ENCODE results near the gene IGFBP3. TPM values are rescaled to one million over a fixed set of nuclear protein-coding genes. Genes with fewer than 3 reads are reported as not detected.

The IGFBP3 gene
- total RNA-seq, 4 donors from 2014 or later = 81.4 to 203 (median 90.2) TPM

DNA sequence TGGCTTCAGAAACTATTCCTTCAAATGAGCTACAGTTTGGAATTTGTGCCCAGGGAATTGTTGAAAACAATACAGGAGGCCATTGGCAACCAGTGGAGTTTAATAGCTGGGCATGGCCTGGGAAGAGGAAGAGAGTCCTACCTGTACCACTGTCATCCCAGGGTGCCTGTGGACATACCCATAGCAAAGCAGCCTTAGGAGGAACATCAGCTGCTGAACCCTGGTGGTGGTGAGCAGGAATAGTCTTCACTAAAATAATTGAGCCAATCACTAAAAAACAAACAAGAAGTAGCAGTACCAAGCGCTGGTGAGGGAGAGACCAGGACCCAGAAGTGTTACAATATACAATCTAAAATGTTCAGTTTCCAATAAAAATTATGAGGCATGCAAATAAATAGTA is 18.3 kb downstream of the IGFBP3 start:
- Histone ChIP-seq H3K4me3 (no peak overlapping the region), H3K27ac (no peak overlapping the region), H3K27me3 (no peaks in the 10 kb centered on the region), H3K4me1 (no peaks in the 10 kb centered on the region), H3K36me3 (no peaks in the 10 kb centered on the region), H3K9me3 (no peaks in the 10 kb centered on the region)
- ATAC-seq = no peak
- intact Hi-C loops (cut with DNase I; ENCODE audit: low total_unique reads) = no loop called here
- no peak for DNase-seq
- in situ Hi-C loops (cut with MboI; ENCODE audit: low sequenced_read_pairs in 4 of 4) = no loop called here
- no peak for TF ChIP-seq POLR2A (IDR thresholded peaks at IDR 0.05)
- TF ChIP-seq, protein P1, sequence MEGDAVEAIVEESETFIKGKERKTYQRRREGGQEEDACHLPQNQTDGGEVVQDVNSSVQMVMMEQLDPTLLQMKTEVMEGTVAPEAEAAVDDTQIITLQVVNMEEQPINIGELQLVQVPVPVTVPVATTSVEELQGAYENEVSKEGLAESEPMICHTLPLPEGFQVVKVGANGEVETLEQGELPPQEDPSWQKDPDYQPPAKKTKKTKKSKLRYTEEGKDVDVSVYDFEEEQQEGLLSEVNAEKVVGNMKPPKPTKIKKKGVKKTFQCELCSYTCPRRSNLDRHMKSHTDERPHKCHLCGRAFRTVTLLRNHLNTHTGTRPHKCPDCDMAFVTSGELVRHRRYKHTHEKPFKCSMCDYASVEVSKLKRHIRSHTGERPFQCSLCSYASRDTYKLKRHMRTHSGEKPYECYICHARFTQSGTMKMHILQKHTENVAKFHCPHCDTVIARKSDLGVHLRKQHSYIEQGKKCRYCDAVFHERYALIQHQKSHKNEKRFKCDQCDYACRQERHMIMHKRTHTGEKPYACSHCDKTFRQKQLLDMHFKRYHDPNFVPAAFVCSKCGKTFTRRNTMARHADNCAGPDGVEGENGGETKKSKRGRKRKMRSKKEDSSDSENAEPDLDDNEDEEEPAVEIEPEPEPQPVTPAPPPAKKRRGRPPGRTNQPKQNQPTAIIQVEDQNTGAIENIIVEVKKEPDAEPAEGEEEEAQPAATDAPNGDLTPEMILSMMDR (IDR thresholded peaks at IDR 0.05 in 4 of 5, conservative IDR thresholded peaks at IDR 0.05 in 1 of 5) = no peak

DNA sequence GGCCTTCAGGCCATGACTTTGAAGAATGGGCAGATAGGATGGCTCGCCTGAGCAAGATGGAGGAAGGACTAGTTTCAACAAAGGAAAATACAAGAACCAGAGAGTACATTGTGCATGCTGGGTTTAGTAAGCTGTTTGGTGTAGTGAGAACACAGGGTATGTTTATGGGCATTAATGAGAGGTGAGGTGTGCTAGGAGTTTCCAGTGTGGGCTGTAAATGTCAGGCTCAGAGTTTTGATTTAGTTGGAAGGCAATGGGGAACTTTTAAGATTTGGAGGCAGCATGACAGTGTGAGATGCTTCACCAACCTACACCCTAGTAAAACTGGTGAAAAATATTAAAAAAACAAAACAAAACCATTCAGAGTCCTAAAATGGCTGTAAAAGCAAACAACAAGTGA is 19.5 kb downstream of the IGFBP3 start:
- Histone ChIP-seq H3K36me3 (no peaks in the 10 kb centered on the region), H3K27ac (no peak overlapping the region), H3K4me3 (no peak overlapping the region), H3K9me3 (no peaks in the 10 kb centered on the region), H3K27me3 (no peaks in the 10 kb centered on the region), H3K4me1 (no peaks in the 10 kb centered on the region)
- intact Hi-C loops (cut with DNase I; ENCODE audit: low total_unique reads) (no loop called here), in situ Hi-C loops (cut with MboI; ENCODE audit: low sequenced_read_pairs in 4 of 4) (no loop called here)
- DNase-seq (no peak), ATAC-seq (no peak)
- TF ChIP-seq, protein P1 (IDR thresholded peaks at IDR 0.05 in 4 of 5, conservative IDR thresholded peaks at IDR 0.05 in 1 of 5) = no peak
- no peak for TF ChIP-seq POLR2A (IDR thresholded peaks at IDR 0.05)

DNA sequence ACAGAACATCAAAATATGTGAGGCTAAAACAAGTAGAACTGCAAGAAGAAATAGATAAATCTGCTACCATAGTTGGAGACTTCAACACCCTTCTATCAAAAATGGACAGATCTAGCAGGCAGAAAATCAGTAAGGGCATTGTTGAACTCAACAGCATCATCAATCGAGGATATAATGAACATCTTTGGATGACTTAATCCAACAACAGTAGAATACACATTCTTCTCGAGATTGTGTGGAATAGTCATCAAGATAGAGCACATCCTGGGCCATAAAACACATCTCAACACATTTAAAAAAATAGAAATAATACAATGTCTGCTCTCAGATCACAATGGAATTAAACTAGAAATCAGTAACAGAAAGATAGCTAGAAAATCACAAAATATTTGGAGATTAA is 22.9 kb downstream of the IGFBP3 start:
- Histone ChIP-seq H3K4me1 (no peaks in the 10 kb centered on the region), H3K4me3 (no peak overlapping the region), H3K36me3 (no peaks in the 10 kb centered on the region), H3K27ac (no peak overlapping the region), H3K27me3 (no peaks in the 10 kb centered on the region), H3K9me3 (no peaks in the 10 kb centered on the region)
- intact Hi-C loops (cut with DNase I; ENCODE audit: low total_unique reads) (no loop called here), in situ Hi-C loops (cut with MboI; ENCODE audit: low sequenced_read_pairs in 4 of 4) (no loop called here)
- ATAC-seq (no peak), DNase-seq (no peak)
- TF ChIP-seq POLR2A (IDR thresholded peaks at IDR 0.05) = no peak
- TF ChIP-seq, protein P1 (IDR thresholded peaks at IDR 0.05 in 4 of 5, conservative IDR thresholded peaks at IDR 0.05 in 1 of 5) = no peak

DNA sequence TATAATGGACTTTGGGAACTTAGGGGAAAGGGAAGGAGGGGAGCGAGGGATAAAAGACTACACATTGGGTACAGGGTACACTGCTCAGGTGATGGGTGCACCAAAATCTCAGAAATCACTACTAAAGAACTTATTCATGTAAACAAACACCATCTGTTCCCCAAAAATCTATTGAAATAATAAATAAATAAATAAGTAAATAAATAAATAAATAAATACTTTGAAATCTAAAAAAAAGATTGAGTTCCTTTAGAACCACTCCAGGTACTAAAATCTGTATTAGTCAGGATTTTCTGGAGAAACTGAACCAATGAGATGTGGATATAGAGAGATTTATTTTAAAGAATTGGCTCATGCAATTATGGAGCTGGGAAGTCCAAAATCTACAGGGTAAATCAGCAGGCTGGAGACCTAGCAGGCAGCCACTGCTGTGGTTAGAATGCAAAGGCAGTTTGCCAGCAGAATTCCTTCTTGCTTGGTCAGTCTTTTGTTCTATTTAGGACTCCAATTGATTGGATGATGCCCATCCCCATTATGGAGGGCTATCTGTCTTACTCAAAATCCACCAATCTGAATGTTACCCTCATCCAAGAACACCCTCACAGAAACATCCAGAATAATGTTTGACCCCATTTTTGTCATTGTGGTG is 23.9 kb downstream of the IGFBP3 start:
- in situ Hi-C loops (cut with MboI; ENCODE audit: low sequenced_read_pairs in 4 of 4) = no loop called here
- H3K27ac ChIP-seq = no peak overlapping the region

More for the DNA sequence above, 23.9 kb downstream of the IGFBP3 start:
- no peaks in the 10 kb centered on the region for H3K9me3 ChIP-seq
- ATAC-seq (no peak), DNase-seq (no peak)
- H3K27me3 ChIP-seq = no peaks in the 10 kb centered on the region
- no peaks in the 10 kb centered on the region for H3K36me3 ChIP-seq
- H3K4me1 ChIP-seq = no peaks in the 10 kb centered on the region
- no peak for TF ChIP-seq POLR2A (IDR thresholded peaks at IDR 0.05)
- TF ChIP-seq, protein P1 (IDR thresholded peaks at IDR 0.05 in 4 of 5, conservative IDR thresholded peaks at IDR 0.05 in 1 of 5) = no peak
- no peak overlapping the region for H3K4me3 ChIP-seq
- intact Hi-C loops (cut with DNase I; ENCODE audit: low total_unique reads) = no loop called here

Data from gastrocnemius medialis (tissue), 4 donors.